ENCODE measurements around the gene RALGAPB.
"Not testable (repeated sequence)": the region's sequence is repeated elsewhere in the genome, so short reads cannot be mapped to it uniquely, and the experiment has no call there.

The RALGAPB gene

DNA sequence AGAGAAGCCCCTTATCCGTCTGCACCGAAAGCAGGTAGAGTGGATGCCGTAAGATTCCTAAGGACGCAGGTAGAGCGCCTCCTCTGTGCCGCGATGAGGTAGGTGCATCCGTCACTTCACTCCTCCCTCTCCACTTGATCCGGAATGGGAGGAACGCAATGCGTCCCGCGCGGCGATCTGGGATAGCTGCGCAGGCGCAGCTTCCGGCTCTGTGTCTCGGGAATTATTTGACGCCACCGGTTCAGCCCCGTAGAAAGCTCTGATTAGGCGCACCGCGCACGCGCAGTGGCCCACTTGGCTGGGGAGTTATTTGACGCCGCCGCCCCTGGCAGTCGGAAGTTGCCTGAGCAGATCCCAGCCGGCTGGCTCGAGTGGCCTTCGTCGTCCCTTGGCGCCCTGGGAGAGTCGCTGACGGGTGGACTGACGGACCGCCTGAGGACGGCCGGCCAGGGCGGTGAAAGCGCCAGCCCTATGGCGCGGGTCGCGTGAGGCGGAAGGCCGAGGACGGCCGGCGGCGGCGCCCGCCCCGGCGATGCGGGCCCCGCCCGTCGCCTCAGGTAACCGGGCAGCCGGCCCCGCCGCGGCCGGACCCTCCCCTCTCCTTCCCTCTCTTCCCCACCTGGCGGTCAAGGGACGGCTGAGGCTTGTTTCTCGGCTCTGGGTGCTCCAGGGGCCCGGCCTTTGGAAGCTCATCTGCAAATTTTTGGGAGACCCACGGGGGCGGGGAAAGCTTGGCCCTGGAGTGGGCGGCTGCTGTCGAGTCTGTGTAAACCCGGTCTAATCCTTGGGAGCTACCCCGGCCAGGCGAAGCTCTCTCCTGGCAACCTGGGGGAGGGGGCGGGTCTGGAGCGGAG, at the start of gene RALGAPB:
TSS of gene RALGAPB (plus strand) at position 331 of the 854 bp plus-strand sequence. CDS start 15,590 bp downstream, outside the sequence.
- peak; percentile 79 for DNase-seq (ENCODE audit: low read depth)

DNA sequence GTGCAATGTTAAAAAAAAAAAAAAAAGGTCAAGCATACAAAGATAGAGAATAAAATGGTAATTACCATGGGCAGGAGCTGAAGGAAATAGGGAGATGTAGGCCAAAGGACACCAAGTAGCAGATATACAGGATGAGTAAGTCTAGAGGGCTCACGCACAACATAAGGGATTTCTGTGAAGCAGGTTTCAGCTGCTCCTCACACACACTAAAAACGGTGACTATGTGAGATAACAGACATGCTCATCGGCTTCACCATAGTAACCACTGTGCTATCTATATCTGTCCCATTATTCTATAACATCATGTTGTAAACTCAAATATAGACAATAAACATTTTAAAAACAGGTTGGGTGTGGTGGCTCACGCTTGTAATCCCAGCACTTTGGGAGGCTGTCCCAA, 49.1 kb upstream of the RALGAPB start:
- DNase-seq (ENCODE audit: low read depth), result no peak

DNA sequence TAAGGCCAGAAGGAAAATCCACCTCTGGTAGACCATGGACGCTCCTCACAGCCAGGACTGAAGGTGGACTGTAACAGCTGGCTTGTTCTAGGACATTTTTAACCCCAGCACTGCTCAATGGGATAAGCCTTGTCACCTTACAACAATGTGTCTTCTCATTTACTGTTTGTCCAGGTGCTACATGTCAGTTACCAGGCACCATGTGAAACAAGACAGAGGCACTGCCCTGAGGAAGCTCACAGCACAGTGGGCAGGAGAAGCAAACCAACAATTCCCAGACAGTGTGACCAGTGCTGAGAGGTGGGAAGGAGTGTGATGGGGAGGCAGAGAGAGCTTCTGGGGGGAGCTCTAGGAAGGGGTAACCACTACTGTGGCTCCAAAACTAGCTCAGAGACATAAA, 48.2 kb upstream of the RALGAPB start:
- DNase-seq (ENCODE audit: low read depth), result no peak

DNA sequence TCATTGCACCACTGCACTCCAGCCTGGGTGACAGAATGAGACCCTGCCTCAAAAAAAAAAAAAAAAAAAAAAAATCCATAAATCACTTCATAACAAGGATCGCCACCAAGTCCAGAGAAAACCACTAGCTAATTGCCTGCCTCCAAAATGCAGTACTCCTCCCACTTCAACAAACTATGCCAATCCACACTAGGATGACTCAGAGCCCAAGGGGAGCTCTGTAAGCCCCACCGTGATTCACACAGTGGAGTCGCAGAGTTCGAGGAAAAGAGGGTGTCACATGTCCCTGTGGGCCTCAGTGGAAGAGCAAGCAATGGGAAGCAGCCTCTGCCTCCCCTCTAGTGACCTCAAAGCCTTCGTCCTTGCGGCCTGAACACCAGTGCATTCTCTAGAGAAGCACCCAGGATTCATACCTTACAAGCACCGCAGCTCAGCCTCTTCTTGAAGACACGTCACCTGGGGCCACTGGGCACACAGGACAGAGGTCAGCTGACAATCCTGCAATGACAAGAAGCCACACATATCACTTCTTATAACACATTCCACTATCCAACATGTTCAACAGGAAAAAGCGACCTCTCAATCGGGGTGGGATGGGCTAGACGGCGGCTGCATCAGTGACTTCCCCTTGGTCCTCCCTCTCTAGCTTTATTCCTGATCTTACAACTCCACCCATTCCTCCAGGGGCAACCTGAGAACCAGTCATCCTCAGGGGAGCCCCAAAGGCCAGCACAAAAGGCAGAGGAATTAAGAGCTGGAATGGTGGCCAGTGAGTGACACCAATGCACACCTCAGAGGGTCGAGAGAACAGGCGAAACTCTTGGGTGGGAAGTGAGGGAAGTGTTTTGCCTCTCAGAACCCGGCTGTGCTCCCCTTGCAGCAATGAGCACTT, 46.4 kb upstream of the RALGAPB start:
- peak; percentile 85 for DNase-seq (ENCODE audit: low read depth)

DNA sequence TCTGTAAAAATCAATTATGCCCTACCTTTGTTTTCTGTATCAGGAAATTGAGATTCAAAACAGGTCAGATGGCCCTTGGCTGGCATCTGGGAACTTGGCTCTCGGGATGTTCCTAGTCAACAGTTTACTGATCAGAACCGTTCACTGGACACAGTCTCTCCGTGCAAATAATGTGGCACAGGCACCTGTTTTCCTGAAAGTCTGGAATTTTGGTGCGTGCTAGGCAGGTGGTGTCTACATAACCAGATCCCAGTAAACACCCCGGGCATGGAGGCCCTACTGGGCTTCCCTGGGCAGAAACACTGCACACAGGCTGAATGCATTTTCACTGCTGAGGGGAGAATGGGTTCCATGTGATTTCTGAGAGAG, 45.0 kb upstream of the RALGAPB start:
- no peak for DNase-seq (ENCODE audit: low read depth)

DNA sequence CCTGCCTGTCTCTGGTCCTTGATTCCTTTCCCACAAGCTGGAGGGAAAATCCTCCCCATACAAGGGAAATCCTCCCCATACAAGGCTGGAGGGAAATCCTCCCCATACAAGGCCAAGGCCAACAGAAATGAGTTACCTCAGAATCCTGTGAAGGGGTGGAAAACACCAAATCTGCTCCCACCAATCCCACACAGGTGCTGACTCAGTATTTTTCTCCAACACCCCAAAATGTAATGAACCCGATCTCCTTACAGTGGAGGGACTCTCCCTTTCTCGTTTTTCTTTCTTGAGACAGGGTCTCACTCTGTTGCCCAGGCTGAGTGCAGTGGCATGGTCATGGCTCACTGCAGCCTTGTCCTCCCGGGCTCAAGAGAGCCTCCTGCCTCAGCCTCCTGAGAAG, 43.8 kb upstream of the RALGAPB start:
- DNase-seq (ENCODE audit: low read depth), result no peak

DNA sequence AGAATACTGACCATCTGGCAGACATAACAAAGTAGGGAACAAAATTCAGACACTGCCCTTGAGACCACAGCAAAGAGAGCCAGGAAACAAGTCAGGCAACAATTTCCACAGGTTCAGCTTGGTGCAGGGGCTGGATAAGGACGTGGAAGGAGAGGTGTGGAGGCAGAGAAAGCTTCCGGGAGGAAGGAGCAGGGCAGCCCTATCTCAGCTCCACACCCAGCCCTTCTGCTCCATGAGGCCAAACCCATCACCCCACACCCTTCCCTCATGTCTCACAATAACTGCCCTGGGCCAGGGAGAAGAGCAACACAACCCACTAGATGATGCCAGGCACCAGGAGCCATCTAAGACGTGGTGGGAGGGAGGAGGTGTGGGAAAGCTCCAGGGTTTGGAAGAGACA, 43.3 kb upstream of the RALGAPB start:
- DNase-seq (ENCODE audit: low read depth), result no peak

DNA sequence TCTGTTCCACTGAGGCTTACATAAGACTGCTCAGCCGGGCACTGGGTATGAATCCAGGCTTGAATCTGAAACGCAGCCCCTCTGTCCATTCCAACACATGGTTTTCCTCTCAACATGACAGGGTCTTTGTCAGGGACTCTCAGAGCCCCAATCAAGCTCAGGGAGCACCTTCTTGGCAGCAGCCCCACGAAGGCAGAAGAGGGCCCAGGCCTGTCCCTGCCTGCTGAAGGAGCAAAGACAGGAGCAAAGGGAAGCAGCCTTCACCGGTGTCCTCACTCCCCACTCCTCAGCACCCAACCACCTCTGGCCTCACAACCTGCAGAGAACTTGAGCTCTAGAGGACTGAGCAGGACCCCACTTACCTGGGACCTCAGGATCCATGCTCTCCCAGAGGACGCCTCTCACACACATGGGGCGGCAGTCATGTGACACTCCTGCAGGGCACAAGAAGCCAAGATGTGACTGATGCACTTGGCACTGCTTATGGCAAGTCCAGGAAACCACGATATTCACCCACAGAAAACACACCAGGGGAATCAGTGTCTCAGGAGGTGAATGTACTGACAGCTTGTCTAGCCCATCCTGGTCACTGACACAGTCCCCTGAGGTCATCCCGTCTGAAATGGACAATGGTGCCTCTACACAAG, 41.8 kb upstream of the RALGAPB start:
- DNase-seq (ENCODE audit: low read depth), result no peak

DNA sequence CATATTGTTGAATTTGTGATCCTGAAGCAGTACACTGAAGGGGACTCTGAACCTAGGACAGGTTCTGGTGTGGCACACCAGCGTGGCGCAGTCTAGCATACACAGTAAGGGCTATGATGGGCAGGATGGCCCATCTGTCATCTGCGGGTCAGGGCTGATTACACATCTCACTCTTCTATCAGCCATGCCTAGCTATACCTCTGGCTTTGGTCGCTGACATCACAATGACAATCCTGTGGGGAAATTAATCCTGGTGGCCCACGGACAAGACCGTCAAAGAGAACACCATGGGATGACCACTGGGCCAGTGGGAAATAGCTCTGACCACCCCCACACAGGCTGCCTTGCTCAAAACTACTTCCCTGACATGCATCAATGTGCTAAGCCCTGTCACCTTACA, 40.4 kb upstream of the RALGAPB start:
- DNase-seq (ENCODE audit: low read depth), result no peak

DNA sequence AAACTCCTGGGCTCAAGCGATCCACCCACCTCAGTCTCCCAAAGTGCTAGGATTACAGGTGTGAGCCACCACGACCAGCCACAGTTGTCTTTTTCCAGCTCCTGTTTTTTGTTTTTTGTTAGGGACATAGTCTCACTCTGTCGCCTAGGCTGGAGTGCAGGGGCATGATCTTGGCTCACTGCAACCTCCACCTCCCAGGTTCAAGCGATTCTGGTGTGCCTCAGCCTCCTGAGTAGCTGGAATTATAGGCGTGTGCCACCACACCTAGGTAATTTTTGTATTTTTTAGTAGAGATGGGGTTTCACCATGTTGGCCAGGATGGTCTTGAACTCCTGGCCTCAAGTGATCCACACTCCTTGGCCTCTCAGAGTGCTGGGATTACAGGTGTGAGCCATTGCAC, 39.8 kb upstream of the RALGAPB start:
- not testable (repeated sequence) for DNase-seq (ENCODE audit: low read depth)

DNA sequence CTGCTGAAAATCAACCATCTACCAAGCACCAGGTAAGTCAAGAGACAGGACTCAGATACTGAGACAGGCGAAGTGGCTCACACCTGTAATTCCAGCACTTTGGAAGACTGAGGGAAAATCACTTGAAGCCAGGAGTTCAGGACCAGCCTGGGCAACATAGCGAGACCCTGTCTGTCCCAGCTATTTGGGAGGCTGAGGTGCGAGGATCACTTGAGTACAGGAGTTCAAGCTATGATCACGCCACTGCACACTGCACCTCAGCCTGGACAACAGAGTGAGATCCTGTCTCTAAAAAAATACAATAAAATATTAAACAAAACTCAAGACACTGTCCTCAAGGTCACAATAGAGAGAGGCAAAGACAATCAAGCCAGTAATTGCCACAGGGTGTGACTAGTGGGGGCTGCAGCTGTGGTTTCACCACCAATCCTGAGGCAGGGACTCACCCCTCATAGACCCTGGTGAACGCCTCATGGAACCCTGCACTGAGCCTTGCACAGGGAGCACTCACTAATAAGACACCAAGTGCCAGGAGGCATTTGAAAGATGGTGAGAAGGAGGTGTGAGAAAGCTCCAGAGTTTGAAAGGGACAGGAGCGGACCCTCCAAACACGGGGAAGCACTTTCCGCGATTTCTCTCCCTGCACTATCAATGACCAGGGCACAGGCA, 39.2 kb upstream of the RALGAPB start:
- no peak for DNase-seq (ENCODE audit: low read depth)

DNA sequence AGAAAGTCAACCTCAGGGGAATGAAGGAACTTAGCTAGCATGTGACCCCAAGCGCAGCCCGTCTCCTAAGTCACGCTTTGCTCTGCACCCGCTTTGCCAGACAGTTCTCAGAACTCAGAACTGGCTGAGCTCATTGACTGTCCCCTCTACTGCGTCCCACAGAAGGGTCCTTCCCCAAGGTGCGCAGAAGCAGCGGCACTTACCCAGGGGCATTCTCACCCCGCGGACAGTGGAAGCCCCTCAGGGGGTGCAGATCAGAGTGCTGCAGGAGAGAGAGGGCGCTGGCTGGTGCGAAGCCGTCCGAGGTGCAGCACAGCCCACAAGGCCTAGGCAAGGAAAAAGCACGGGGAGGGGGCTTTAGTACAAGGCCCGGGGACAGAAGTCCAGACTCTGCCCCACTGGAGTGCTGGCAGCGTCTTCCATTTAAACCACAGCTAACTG, 38.3 kb upstream of the RALGAPB start:
- no peak for DNase-seq (ENCODE audit: low read depth)

DNA sequence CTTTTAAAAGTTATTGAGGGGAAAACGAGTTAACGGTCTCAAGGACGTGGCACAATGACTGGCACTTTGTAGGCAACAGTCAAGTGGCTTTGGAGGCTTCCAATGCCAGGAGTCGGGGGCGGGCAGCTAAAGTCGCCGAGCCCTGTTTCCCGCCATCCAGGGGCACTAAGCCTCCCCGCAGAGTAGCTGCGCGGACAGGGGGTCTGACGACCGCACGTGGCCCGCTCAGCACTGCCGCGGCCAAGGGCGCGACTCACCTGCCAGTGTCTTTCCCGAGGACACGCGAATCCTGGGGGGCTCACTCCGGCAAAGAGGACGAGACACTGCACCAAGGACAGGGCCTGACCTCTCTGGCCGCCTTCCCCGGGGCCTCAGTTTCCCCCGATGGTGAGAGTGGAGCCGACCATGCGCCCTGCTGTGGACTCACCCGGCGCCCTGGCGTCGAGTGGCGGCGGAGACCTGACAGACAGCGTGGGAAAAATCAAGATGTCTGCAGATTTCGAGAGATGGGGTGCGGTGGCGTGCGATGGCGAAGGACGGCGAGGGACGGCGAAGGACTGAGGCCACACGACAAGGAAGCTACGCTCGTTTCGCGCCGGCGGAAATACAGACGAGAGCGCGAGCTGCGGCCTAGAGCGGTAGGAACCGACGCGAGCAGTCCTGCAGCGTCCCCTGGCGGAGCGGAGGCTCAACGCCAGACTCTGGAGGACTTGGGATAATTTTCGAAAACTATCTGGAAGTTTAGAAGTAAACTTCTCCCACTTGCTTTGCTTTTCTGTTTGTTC, 37.7 kb upstream of the RALGAPB start, which contains the start of gene SNHG17:
TSS of gene SNHG17 (minus strand) at position 559 of the 785 bp plus-strand sequence.
- DNase-seq (ENCODE audit: low read depth), result peak; percentile 44

DNA sequence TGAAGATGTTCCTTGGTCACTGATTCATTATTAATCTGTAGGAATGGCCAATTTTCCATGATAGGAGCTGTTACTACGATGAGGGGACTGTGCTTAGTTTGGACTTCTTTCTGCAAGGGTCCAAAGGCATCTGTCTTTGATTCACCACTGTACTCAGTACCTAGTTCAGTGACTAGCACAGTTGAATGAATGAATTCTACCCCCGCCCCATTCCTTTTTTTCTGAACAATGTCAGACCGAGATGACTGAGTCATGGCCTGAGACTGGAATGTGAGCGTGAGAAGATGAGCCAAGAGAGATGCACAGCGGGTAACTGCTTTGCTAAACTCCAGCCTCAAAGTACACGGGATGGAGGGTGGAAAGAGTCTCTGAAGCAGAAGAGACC, 37.1 kb upstream of the RALGAPB start:
- DNase-seq (ENCODE audit: low read depth), result no peak

DNA sequence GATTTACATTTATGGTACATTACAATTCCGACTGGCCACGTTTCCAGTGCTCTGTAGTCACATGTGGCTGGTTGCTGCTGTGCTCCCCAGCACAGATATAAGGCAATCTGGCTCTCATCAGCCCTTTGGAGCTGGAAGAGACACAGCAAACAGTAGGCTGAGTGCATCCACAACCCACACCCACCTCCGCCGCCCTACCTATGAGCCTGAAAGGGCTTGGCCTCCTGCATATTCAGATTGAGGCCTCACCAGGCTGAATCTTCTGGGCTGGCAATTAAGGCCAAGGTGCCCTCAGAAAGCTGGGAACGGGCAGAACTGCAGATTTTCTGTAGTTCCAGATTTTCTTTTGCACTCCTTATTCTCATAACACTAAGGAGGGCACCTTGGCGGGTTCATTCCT, 34.8 kb upstream of the RALGAPB start:
- DNase-seq (ENCODE audit: low read depth), result no peak

DNA sequence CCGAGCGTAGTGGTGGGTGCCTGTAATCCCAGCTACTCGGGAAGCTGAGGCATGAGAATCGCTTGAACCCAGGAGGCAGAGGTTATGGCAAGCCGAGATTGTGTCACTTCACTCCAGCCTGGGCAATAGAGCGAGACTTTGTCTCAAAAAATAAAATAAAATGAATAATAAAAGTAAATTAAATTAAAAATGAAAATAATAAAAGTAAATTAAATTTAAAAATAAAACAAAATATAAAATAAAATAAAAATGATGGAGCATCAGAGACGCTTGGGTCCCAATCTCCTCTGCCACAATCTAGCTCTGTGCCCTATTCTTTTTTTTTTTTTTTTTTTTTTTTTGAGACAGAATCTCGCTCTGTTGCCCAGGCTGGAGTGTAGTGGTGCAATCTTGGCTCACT, 31.5 kb upstream of the RALGAPB start:
- not testable (repeated sequence) for DNase-seq (ENCODE audit: low read depth)

DNA sequence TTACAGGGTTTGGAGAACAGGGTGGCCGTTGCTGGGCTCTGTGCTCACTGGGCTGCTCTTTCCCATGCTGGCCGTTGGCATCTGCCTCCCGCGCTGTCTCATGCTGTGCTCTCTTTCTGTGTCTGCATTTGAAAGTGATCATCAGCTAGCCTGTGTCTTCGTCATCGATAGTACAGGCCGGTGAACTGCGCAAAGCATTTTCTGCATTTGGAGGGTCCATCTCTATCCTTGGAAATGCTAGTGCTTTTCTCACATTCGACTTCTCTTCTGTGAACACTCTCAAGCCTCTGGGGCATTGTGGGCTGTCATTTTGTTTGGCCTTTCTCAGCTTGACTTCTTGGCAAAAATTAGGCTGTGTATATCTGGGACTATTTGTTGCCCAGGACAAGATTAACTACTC, 30.7 kb upstream of the RALGAPB start:
- no peak for DNase-seq (ENCODE audit: low read depth)

DNA sequence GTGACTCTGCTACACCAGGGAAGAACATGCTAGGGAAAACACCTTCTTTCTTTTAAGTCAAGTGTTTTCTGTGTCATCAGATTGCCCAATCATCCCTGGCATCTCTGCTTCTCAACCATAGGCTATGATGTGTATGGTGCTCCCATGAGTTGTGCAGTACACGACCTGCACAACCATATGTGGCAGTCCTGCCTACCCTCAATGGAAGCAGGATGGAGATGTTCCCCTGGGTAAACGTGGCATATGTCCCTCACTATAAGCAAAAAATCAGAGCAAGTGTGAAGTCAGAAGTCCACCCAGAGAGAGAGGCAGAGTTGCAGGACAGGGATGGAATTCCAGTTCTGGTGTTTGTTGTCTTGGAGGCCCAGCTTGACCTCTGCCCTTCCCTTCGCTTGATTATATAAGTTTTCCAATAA, 27.3 kb upstream of the RALGAPB start:
- DNase-seq (ENCODE audit: low read depth), result no peak

DNA sequence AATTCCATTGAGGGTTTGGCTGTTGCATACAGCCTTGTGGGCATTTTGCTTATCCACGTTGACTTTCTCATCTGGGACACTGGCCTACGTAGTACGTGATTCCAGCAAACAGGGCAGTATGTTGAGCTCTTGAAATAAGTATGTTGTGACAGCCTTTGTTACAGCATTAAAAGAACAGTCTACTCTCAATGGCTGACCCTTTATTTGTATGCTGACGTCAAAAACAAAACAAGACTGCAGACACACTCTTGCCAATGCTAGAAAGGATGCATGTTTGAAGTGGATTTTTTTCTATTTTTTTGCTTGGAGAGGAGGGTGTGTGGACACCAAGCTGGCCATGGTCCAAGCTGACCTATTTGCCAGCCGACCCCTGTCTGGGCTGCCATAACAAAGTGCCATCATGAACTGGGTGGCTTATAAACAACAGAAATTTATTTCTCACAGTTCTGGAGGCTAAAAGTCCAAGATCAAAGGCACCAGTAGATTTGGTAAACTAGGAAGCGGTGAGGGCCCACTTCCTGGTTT, 26.7 kb upstream of the RALGAPB start:
- no peak for DNase-seq (ENCODE audit: low read depth)

DNA sequence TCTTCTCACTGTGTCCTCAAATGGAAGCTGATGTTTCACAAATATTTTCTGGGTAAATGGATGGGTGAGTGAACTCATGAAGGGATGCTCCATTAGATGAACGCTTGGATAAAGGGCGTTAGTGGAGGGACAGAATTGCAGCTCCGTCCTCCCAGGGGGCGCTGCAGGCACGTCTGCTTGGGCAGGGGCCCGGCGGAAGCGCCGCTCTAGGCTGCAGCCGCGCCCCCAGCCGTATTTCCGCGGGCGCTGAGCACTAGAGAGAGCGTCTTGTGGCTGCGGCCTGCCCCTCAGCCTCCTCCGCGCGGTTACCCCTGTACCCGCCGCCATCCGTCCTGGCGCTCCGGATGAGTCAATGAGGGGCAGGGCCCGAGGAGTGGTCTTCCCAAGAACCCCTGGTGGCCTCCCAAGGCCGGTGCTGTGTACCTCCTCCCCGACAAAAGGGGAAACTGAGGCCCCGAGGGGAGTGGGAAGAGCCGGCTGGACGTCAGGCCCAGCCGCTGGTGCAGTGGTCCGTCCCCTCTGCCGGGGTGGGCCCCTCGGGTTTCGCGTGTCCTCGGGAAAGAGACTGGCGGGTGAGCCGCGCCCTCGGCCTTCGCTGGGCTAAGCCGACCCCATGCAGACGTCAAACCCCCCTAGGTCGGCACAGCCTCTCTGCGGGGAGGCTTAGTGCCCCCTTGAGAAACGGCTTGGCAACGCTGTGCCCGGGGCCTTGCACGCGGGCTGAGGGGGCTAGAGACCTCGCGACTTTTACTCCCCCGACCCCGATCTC, 26.0 kb upstream of the RALGAPB start:
- no peak for DNase-seq (ENCODE audit: low read depth)
